Measurements from ENCODE around the gene MYBPC2.

MYBPC2 gene

GRCh38 chr19:50432221-50433028 is at the start of gene MYBPC2 (continued):
- 0 out of 2 replicates have a peak, but pooled peaks have one; percentile 26 for TF ChIP-seq ZEB2 (tag by site-specific recombination; IDR thresholded peaks at IDR 0.05)
- TF ChIP-seq ZNF558 (tag by site-specific recombination; IDR thresholded peaks at IDR 0.05): no peak

- no peak for TF ChIP-seq ZEB2 (tag by site-specific recombination; IDR thresholded peaks at IDR 0.05)
- TF ChIP-seq ZNF366 (tag by site-specific recombination; conservative IDR thresholded peaks at IDR 0.05): peak; percentile 70
- TF ChIP-seq HOXD13 (CRISPR knock-in tag; IDR thresholded peaks at IDR 0.05; ENCODE audit: borderline replicate concordance): 0 out of 2 replicates have a peak, but pooled peaks have one; percentile 26
- TF ChIP-seq ZNF112 (tag by site-specific recombination; IDR thresholded peaks at IDR 0.05): no peak
- no peak for TF ChIP-seq ZBTB44 (tag by site-specific recombination; IDR thresholded peaks at IDR 0.05)
- no peak for TF ChIP-seq ZBTB1 (tag by site-specific recombination; IDR thresholded peaks at IDR 0.05)
- TF ChIP-seq KLF7 (tag by site-specific recombination; IDR thresholded peaks at IDR 0.05; ENCODE audit: borderline replicate concordance): no peak
- TF ChIP-seq HOXC10 (CRISPR knock-in tag; IDR thresholded peaks at IDR 0.05): 0 out of 2 replicates have a peak, but pooled peaks have one; percentile 33
- no peak for TF ChIP-seq ZSCAN23 (tag by site-specific recombination; IDR thresholded peaks at IDR 0.05)
- no peak for TF ChIP-seq ZNF510 (tag by site-specific recombination; IDR thresholded peaks at IDR 0.05; ENCODE audit: insufficient replicate concordance)
- ChIA-PET POLR2A (interaction anchor here (0.5 to 2.2 kb wide), 15 partner anchors 7 to 888 kb away, joined by 3 to 22 read pairs (median 3); partner anchors contain the start of gene NR1H2), CTCF (interaction anchor here (0.7 to 1.3 kb wide), 3 partner anchors 77 to 1394 kb away, joined by 3 to 5 read pairs (median 5); no protein-coding TSS in a partner anchor)
- Histone ChIP-seq H3K27ac (ENCODE audit: extremely low read depth, low read depth, low read length) (peak overlapping the region; percentile 29), H3K4me3 (ENCODE audit: low read depth, low read length) (peak overlapping the region; percentile 38), H3K9me3 (ENCODE audit: control insufficient read depth, insufficient read depth, low read depth, low read length) (no peaks in the 10 kb centered on the region), H3K36me3 (ENCODE audit: control insufficient read depth in 2 of 2, insufficient read depth in 1 of 2, low read length in 2 of 2) (peaks cover 25 to 68% of the 10 kb centered on the region in 2 experiments), H3K4me1 (ENCODE audit: control insufficient read depth, insufficient read depth, low read length) (0 out of 2 replicates have a peak, but pooled peaks cover 2% of the 10 kb centered on the region)
These were observed 49.5 kb upstream of the MYBPC2 start for GRCh38 chr19:50383001-50383851.

- CTCF ChIA-PET: interaction anchor here (0.7 to 1.4 kb wide), 7 partner anchors 9 to 1394 kb away, joined by 3 to 7 read pairs (median 5); no protein-coding TSS in a partner anchor
- 0 out of 2 replicates have a peak, but pooled peaks cover 2% of the 10 kb centered on the region for H3K4me1 ChIP-seq (ENCODE audit: control insufficient read depth, insufficient read depth, low read length)
- H3K27ac ChIP-seq (ENCODE audit: extremely low read depth, low read depth, low read length): peak within 1 kb of the TSS; percentile 61
- POLR2A ChIA-PET: interaction anchor here (0.5 to 2.2 kb wide), 27 partner anchors 8 to 1649 kb away, joined by 3 to 22 read pairs (median 3); partner anchors contain the start of genes KCNC3, MYH14 and NR1H2
- no peaks in the 10 kb centered on the region for H3K9me3 ChIP-seq (ENCODE audit: control insufficient read depth, insufficient read depth, low read depth, low read length)
- H3K4me3 ChIP-seq (ENCODE audit: low read depth, low read length): peak within 1 kb of the TSS; percentile 85
- H3K36me3 ChIP-seq (ENCODE audit: control insufficient read depth in 2 of 2, insufficient read depth in 1 of 2, low read length in 2 of 2): peaks cover 31 to 66% of the 10 kb centered on the region in 2 experiments
- TF ChIP-seq ZBTB11 (tag by site-specific recombination; conservative IDR thresholded peaks at IDR 0.05; ENCODE audit: low read depth) (peak; percentile 39), ZNF248 (tag by site-specific recombination; IDR thresholded peaks at IDR 0.05) (no peak), REPIN1 (tag by site-specific recombination; IDR thresholded peaks at IDR 0.05; ENCODE audit: low read depth) (0 out of 2 replicates have a peak, but pooled peaks have one; percentile 52), PRDM10 (tag by site-specific recombination; IDR thresholded peaks at IDR 0.05) (peak; percentile 86), ZNF146 (tag by site-specific recombination; IDR thresholded peaks at IDR 0.05) (0 out of 2 replicates have a peak, but pooled peaks have one; percentile 8), TRIM28 (IDR thresholded peaks at IDR 0.05; ENCODE audit: borderline replicate concordance, low read length) (no peak), ZNF658 (tag by site-specific recombination; IDR thresholded peaks at IDR 0.05) (no peak), ZNF239 (tag by site-specific recombination; IDR thresholded peaks at IDR 0.05) (no peak)
These were observed 48.6 kb upstream of the MYBPC2 start, which contains the start of gene POLD1 for GRCh38 chr19:50383852-50384684. Gene POLD1 (plus strand): TSS chr19:50384347. CDS start chr19:50398852, 14,505 bp downstream.
